Tibial nerve (tissue), 4 donors: ENCODE results near the gene FREY1.

Experiments used
- EP300 ChIP-seq, 2 donors: sonication (generic); formaldehyde crosslinking; IDR thresholded peaks; one replicate each; pipeline ENCODE4 v1.6.1; 2017; ENCODE audit warnings: antibody characterized with exemption in 2 of 2, mild to moderate bottlenecking in 1 of 2
- POLR2A ChIP-seq, 2 donors: fragments of 450-650 bp; IDR thresholded peaks; one replicate each; pipeline ENCODE4 v1.6.1; 2017; ENCODE audit warnings: antibody characterized with exemption in 2 of 2, mild to moderate bottlenecking in 2 of 2, moderate library complexity in 2 of 2
- TF ChIP-seq, protein P1 (sequence below), 5 experiments: fragments of 200-600 bp in 3 of 5; fragments of 450-650 bp in 2 of 5; sonication (generic) in 3 of 5; IDR thresholded peaks; one replicate each; pipeline ENCODE4 v1.5.1; 2016 to 2019; ENCODE audit warnings: antibody characterized with exemption in 5 of 5, mild to moderate bottlenecking in 3 of 5, moderate library complexity in 2 of 5

DNA sequence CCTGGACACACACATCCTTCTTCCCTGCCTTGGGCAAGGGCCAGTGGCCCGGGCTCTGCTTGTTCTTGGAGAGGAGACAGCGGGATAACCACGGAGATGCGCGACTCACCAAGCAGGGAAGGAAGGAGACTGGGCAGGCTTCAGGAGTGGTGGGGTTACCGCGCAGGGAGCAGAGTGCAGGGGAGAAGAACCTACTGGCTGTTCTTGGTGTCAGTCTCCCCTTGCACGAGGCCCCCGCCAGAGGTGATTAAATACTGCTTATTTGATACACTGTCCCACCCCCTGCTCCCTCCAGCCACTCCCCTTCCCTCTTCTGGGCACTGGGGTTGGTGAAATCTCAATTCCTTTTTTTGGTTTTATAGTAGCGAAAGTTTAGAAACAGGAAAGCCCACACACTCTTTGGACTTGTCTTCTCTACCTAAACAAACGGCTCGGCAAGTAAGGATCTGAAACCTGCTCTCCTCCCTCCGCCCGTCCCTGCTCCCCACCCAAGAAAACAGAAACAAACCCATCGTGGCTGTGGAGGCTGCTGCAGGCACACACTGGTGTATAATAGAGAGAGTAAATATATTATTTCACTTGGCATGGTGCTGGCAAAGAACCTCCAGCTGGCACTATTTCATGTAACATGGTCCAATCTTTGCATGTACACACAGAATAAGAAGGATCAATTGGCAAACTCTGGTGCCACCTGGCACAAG lies 26.2 kb upstream of the FREY1 start:
- TF ChIP-seq, protein P1, sequence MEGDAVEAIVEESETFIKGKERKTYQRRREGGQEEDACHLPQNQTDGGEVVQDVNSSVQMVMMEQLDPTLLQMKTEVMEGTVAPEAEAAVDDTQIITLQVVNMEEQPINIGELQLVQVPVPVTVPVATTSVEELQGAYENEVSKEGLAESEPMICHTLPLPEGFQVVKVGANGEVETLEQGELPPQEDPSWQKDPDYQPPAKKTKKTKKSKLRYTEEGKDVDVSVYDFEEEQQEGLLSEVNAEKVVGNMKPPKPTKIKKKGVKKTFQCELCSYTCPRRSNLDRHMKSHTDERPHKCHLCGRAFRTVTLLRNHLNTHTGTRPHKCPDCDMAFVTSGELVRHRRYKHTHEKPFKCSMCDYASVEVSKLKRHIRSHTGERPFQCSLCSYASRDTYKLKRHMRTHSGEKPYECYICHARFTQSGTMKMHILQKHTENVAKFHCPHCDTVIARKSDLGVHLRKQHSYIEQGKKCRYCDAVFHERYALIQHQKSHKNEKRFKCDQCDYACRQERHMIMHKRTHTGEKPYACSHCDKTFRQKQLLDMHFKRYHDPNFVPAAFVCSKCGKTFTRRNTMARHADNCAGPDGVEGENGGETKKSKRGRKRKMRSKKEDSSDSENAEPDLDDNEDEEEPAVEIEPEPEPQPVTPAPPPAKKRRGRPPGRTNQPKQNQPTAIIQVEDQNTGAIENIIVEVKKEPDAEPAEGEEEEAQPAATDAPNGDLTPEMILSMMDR (IDR thresholded peaks at IDR 0.05) = no peak
- TF ChIP-seq POLR2A (IDR thresholded peaks at IDR 0.05) (no peak), EP300 (IDR thresholded peaks at IDR 0.05) (no peak)
